Astrocyte (in vitro differentiated cells and primary cell): ENCODE results near the gene REPIN1. TPM values are rescaled to one million over a fixed set of nuclear protein-coding genes. Genes with fewer than 3 reads are reported as not detected.

Experiments
- DNase-seq: peaks from one replicate; pipeline ENCODE4 v3.0.0-alpha.2; 2010; ENCODE audit warnings: low read depth
- FAIRE-seq: peaks from 2 replicates; lab custom pipeline; 2011; peaks lifted over from hg19 to GRCh38; lab: Jason Lieb, UNC
- H2AFZ ChIP-seq: 2 replicates; pipeline ENCODE4 v1.6.0; 2012; ENCODE audit warnings: low read depth, low read length, inconsistent platforms
- H3K27ac ChIP-seq: 2 replicates; pipeline ENCODE4 v1.5.1; 2011; ENCODE audit warnings: low read depth, low read length, inconsistent platforms
- H3K27me3 ChIP-seq: 2 replicates; pipeline ENCODE4 v1.6.0; 2011; ENCODE audit warnings: low read length, inconsistent platforms; ENCODE audit not compliant: insufficient read depth
- H3K36me3 ChIP-seq: 2 replicates; pipeline ENCODE4 v1.5.1; 2011; ENCODE audit warnings: low read length, inconsistent platforms; ENCODE audit not compliant: insufficient read depth
- H3K4me1 ChIP-seq: 2 replicates; pipeline ENCODE4 v1.5.1; 2011; ENCODE audit warnings: low read length, inconsistent platforms; ENCODE audit not compliant: insufficient read depth
- H3K4me2 ChIP-seq: 2 replicates; pipeline ENCODE4 v1.6.0; 2012; ENCODE audit warnings: low read length, inconsistent platforms
- H3K4me3 ChIP-seq: 2 replicates; pipeline ENCODE4 v1.5.1; 2011; ENCODE audit warnings: low read depth, mild to moderate bottlenecking, low read length, inconsistent platforms; ENCODE audit not compliant: insufficient read depth
- H3K79me2 ChIP-seq: 2 replicates; pipeline ENCODE4 v1.6.0; 2012; ENCODE audit warnings: mild to moderate bottlenecking, low read length, inconsistent platforms; ENCODE audit not compliant: insufficient read depth
- H3K9ac ChIP-seq: 2 replicates; pipeline ENCODE4 v1.6.0; 2012; ENCODE audit warnings: mild to moderate bottlenecking, low read length, inconsistent platforms
- H3K9me3 ChIP-seq: 2 replicates; pipeline ENCODE4 v1.5.1; 2012; ENCODE audit warnings: low read depth, mild to moderate bottlenecking, low read length, inconsistent platforms; ENCODE audit not compliant: insufficient read depth
- H4K20me1 ChIP-seq: 2 replicates; pipeline ENCODE4 v1.6.0; 2012; ENCODE audit warnings: low read length, inconsistent platforms; ENCODE audit not compliant: insufficient read depth
- H3K27ac Mint-ChIP-seq: one replicate; pipeline ENCODE4 v1.8.0; 2021; ENCODE audit warnings: mild to moderate bottlenecking, mixed read lengths; ENCODE audit not compliant: unreplicated experiment
- H3K27me3 Mint-ChIP-seq: one replicate; pipeline ENCODE4 v1.8.0; 2021; ENCODE audit warnings: low read depth, mixed read lengths; ENCODE audit not compliant: unreplicated experiment
- H3K36me3 Mint-ChIP-seq: one replicate; pipeline ENCODE4 v1.8.0; 2021; ENCODE audit warnings: low read depth, mixed read lengths; ENCODE audit not compliant: unreplicated experiment
- H3K4me1 Mint-ChIP-seq: one replicate; pipeline ENCODE4 v1.8.0; 2021; ENCODE audit warnings: low read depth, mixed read lengths; ENCODE audit not compliant: unreplicated experiment
- H3K4me3 Mint-ChIP-seq: one replicate; pipeline ENCODE4 v1.8.0; 2021; ENCODE audit warnings: mild to moderate bottlenecking, moderate library complexity, mixed read lengths; ENCODE audit not compliant: unreplicated experiment
- H3K9me3 Mint-ChIP-seq: one replicate; pipeline ENCODE4 v1.8.0; 2021; ENCODE audit warnings: mild to moderate bottlenecking, mixed read lengths; ENCODE audit not compliant: unreplicated experiment
- EZH2 ChIP-seq: IDR thresholded peaks from 2 replicates; pipeline ENCODE4 v1.6.1; 2012; ENCODE audit warnings: mild to moderate bottlenecking, low read length, inconsistent platforms; ENCODE audit not compliant: insufficient read depth
- total RNA-seq: library from RNA; stranded (reverse); gene quantifications from 2 replicates; pipeline ENCODE4 v1.2.1, GENCODE V29; 2021
- TF ChIP-seq, protein P1 (sequence below): IDR thresholded peaks from 2 replicates; pipeline ENCODE4 v1.5.1; 2011; ENCODE audit warnings: low read depth, mild to moderate bottlenecking, inconsistent platforms, low read length, moderate library complexity; ENCODE audit not compliant: insufficient read depth

REPIN1 gene
- total RNA-seq, 1 donor from 2014 or later = 95.3 TPM

DNA sequence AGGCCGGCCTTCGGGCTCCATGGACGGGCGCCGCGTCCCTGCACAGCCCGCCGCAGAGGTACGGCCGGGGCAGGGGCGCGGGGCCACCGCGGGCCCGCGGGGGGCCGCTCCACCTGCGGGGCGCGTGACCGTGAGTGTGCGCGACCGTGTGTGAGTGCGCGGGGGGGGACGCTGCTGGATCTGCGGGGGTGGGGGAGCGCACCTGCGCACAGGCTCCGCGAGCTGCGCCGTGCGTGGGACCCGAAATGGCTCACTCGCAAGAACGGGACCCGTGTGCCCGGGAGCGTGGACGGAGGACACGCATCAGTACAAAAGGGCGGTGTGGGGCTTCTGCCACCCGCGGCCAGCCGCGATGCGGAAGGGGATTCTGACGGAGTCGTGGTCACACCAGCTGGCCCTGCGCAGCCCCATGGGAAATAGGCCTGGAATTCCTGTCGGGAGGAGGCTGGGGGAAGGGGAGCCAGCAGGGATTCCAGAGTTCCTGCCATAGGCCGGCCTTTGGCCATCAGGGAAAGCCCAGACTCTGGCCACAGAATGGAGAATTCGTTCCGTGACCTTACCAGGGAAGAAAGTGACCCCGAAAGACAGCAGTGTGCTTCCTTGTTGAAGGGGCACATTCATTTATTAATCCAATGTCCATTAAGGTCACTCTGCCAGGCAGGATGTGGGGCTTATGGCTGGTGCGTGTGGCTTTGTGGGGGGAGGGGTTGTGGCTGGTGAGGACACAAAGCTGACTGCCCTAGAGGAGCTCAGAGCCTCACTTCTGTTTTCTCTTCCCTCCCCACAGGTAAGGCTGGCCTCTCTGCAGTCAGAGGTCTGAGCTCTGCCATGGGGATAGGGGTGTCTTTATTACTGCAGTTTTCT, 494 bp downstream of the REPIN1 start:
- peak overlapping the region; percentile 97 for H3K4me3 Mint-ChIP-seq
- TF ChIP-seq, protein P1, sequence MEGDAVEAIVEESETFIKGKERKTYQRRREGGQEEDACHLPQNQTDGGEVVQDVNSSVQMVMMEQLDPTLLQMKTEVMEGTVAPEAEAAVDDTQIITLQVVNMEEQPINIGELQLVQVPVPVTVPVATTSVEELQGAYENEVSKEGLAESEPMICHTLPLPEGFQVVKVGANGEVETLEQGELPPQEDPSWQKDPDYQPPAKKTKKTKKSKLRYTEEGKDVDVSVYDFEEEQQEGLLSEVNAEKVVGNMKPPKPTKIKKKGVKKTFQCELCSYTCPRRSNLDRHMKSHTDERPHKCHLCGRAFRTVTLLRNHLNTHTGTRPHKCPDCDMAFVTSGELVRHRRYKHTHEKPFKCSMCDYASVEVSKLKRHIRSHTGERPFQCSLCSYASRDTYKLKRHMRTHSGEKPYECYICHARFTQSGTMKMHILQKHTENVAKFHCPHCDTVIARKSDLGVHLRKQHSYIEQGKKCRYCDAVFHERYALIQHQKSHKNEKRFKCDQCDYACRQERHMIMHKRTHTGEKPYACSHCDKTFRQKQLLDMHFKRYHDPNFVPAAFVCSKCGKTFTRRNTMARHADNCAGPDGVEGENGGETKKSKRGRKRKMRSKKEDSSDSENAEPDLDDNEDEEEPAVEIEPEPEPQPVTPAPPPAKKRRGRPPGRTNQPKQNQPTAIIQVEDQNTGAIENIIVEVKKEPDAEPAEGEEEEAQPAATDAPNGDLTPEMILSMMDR = no peak
- no peak for TF ChIP-seq EZH2
- no peaks in the 10 kb centered on the region for H3K9me3 ChIP-seq
- no peaks in the 10 kb centered on the region for H3K27me3 Mint-ChIP-seq
- peak overlapping the region; percentile 84 for H2AFZ ChIP-seq
- no peaks in the 10 kb centered on the region for H3K27me3 ChIP-seq
- peak overlapping the region; percentile 87 for H3K9ac ChIP-seq
- peaks cover 11% of the 10 kb centered on the region for H3K4me1 Mint-ChIP-seq
- peaks cover 14% of the 10 kb centered on the region for H4K20me1 ChIP-seq
- H3K4me1 ChIP-seq = peaks cover 29% of the 10 kb centered on the region
- H3K9me3 Mint-ChIP-seq = no peaks in the 10 kb centered on the region
- peak overlapping the region; percentile 83 for H3K4me2 ChIP-seq
- H3K4me3 ChIP-seq = peak overlapping the region; percentile 74
- peak overlapping the region; percentile 98 for H3K27ac Mint-ChIP-seq
- H3K36me3 ChIP-seq = peaks cover under 1% of the 10 kb centered on the region
- DNase-seq (peak; percentile 69), FAIRE-seq (no peak)
- peaks cover 35% of the 10 kb centered on the region for H3K79me2 ChIP-seq
- peak overlapping the region; percentile 68 for H3K27ac ChIP-seq
- H3K36me3 Mint-ChIP-seq = peaks cover 5% of the 10 kb centered on the region

DNA sequence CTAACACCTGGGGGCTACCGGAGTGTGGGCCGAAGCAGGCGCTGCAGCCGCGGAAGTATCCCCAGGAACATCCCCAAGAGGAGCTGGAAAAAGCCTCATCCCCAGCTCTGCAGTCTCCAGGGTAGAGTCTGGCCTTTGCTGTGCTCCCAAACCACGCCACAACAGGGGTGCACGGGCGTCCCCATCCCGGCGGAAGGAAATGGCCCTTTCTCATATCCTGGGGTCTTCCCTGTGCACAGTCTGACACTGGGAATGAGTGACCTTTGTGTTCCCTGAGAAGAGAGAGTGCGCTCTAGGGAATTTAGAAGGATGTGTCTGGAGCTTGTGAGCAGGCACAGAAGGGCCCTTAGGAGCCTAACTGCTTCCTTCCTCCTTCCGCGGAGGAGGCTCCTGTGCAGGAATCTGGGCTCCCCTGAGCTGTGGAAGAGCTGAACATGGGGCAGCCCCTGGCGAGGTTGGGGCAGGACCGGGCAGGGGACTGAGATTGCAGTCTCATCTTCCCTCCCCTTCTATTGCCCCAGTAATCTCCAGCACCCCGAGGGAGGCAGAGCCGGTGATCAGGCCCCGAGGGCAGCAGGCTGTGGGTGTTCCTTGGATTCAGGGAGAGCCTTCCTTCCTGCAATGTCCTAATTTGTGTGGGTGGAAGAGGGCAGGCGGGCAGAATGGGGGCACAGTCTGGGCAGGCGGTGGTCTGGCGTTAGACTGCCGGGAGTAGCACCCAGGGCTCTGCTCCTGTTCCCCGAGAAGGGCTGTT, 1.3 kb downstream of the REPIN1 start:
- Mint-ChIP-seq H3K27me3 (no peaks in the 10 kb centered on the region), H3K27ac (peak overlapping the region; percentile 98), H3K9me3 (no peaks in the 10 kb centered on the region), H3K4me3 (peak overlapping the region; percentile 97), H3K4me1 (peaks cover 14% of the 10 kb centered on the region), H3K36me3 (peaks cover 9% of the 10 kb centered on the region)
- Histone ChIP-seq H3K36me3 (peaks cover 6% of the 10 kb centered on the region), H3K9ac (peak overlapping the region; percentile 87), H2AFZ (no peak overlapping the region), H3K4me3 (peak overlapping the region; percentile 74), H4K20me1 (peaks cover 18% of the 10 kb centered on the region), H3K27me3 (no peaks in the 10 kb centered on the region), H3K79me2 (peaks cover 42% of the 10 kb centered on the region), H3K4me1 (peaks cover 29% of the 10 kb centered on the region), H3K4me2 (peak overlapping the region; percentile 83), H3K9me3 (no peaks in the 10 kb centered on the region), H3K27ac (peak overlapping the region; percentile 68)
- DNase-seq (no peak), FAIRE-seq (no peak)
- TF ChIP-seq, protein P1 = no peak
- TF ChIP-seq EZH2 = no peak
